AML-193 (cell line): ENCODE results near the gene SNTB2.
"Not testable (repeated sequence)": the region's sequence is repeated elsewhere in the genome, so short reads cannot be mapped to it uniquely, and the experiment has no call there.

Experiments
- DNase-seq, 2 experiments: peaks; one replicate each; lab custom pipeline; 2025; lab: John Stamatoyannopoulos, UW

The SNTB2 gene

DNA sequence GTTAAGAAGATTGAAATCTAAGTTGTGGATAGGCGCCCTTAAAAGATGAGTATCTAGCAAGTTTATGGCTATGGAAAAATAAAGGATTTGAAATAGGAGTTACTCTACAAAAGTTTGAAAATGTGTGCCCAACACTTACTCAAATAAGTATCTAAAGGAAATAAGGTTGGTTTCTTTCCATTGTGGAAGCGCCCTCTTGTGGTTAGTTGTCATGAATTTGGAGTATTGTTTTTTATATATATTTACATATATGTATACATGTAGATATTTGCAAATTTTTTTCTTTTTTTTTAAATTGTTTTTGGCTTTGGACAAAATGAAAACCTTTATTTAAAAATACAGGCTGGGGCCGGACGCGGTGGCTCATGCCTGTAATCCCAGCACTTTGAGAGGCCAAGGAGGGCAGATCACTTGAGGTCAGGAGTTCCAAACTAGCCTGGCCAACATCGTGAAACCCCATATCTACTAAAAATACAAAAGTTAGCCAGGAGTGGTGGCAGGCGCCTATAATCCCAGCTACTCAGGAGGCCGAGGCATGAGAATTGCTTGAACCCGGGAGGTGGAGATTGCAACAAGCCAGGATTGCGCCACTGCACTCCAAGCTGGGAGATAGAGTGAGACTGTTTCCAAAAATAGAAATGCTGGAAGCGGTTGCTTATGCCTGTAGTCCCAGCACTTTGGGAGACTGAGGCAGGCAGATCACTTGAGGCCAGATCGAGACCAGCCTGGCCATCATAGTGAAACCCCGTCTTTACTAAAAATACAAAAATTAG, 100.2 kb downstream of the SNTB2 start:
- peak; percentile 60 to 66 for DNase-seq

DNA sequence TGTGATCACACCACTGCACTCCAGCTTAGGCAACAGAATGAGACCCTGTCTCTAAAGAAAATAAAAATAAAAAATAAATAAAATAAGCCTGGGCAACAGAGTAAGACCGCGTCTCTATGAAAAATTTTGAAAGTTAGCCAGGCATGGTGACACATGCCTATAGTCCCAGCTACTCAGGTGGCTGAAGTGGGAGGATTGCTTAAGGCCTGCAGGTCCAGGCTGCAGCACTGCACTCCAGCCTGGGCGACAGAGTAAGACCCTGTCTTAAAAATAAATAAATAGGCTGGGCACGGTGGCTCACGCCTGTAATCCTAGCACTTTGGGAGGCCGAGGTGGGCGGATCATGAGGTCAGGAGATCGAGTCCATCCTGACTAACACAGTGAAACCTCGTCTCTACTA, 104.7 kb downstream of the SNTB2 start:
- DNase-seq = not testable (repeated sequence)

DNA sequence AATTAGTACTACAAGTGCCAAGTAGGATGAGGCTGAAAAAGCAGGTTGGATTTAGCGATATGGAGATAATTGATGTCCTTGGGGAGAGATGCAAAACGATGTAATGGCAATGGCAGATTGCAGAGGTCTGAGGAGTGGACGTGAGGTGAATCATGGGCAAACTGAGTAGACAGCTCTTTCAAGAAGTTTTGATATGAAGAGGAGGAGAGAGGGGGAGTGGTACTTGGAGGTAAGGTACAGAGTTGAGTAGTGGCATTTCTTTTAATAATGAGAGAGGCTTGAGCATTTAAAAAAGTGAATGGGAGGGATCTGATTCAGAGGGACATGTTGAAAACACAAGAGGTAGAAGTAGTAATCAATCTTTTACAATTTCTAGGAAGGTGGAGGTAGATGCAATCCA, 106.4 kb downstream of the SNTB2 start:
- DNase-seq = no peak

DNA sequence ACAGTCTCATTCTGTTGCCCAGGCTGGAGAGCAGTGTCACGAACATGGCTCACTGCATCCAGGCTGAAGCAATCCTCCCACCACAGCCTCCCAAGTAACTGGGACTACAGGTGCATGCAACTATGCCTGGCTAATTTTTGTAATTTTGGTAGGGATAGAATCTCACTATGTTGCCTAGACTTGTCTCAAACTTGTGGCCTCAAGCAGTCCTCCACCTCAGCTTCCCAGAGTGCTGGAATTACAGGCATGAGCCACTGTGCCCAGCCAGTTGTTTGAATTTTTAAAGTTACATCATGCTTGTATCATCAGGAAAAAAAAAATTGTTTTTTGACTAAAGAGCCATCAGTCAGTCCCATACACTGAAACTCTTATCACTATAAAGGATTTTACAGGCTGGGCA, 107.1 kb downstream of the SNTB2 start:
- DNase-seq = no peak

DNA sequence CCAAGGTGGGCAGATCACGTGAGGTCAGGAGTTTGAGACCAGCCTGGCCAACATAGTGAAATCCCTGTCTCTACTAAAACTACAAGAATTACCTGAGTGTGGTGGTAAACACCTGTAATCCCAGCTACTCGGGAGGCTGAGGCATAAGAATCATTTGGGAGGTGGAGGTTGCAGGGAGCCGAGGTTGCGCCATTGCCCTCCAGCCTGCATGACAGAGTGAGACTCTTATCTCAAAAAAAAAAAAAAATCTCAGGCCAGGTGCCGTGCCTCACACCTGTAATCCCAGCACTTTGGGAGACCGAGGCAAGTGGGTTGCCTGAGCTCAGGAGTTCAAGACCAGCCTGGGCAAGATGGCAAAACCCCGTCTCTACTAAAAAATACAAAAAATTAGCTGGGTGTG, 109.8 kb downstream of the SNTB2 start:
- not testable (repeated sequence) for DNase-seq

DNA sequence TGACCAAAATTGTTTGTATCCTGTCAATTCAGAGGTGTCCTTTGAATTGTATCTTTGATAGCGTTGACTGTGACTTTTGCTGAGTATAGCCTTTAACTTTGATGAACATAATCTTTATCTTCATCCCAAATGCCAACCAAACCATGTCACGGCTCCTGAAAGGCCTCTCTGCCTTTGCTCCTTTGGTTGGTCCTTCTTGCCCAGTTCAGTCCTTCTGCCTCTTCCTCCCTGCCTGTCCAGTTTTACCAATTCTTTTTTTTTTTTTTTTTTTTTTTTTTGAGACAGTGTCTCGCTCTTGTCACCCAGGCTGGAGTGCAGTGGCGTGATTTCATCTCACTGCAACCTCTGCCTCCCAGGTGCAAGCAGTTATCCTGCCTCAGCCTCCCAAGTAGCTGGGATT, 111.3 kb downstream of the SNTB2 start:
- DNase-seq = no peak

DNA sequence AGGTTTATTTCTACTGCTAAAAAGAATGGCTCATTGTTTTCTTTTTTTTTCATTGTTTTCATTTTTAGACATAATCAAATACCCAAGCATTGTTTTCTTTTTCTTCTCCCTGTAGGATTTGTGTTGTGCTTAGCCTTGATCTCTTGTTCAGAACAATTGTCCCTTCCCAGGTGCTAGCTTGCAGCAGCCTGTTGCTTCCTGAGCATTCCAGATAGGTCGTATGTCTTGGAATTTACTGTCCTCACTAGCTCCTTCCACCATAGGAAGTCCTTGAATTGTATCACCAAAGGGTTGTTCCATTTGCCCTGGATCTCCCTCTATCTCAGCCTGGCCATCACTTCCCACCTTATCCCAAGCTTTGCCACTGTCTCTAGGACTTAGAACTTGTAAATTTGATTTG, 114.2 kb downstream of the SNTB2 start:
- no peak for DNase-seq

DNA sequence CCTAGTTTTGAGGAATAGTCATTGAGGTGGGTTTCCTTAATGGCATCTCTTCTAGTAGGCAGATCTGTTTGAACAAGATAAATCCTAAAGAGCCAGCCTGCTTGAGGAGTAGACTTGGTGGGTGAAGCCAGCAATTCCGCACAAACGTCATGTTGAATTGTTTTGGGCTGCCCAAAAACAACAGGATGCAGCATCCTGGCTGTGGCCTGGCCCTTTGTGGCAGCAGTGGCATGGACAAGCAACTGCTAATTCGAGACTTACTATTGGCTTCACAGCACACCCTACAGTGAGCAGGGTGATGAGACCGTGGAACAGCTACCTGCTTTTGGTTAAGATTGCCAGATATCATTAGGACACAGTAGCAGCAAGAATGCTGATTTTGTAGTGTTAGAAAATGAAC, 114.9 kb downstream of the SNTB2 start:
- DNase-seq = no peak

DNA sequence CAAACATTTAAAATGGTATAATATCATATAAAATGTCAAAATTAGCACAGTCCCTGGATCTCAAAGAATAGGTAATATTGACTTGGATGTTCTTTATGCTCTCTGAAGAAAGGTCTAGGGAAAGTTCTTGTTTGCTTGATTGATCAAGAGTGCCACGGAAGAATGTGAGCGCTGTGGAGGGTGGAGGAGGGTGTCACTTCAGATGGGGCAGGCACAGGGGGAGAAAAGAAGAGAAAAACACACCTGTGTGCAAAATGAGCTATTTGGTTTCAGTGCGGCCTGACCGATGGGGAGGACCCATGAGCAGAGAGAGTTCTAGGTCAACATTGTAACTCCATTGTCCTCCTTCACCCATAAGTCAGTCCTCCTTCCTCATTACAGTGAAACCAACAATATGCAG, 115.3 kb downstream of the SNTB2 start:
- DNase-seq = no peak

DNA sequence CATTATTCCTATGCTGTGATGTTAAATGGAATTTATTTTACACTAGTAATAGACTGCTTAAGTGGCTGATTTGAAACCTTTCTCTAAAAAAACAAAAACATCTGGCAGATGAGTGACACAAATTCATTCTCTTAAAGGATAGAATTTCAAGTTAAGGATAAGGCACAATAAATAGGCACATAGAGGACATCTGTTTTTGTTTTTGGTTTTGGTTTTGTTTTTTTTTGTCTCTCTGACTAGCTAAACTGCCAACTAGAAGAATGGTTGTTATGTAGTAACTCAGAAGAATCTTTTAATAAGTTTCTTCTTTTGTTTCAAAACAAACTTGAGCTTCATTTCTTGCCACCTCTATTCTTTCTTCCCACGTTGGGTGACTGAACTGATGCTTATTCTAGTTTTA, 119.1 kb downstream of the SNTB2 start:
- DNase-seq = no peak

DNA sequence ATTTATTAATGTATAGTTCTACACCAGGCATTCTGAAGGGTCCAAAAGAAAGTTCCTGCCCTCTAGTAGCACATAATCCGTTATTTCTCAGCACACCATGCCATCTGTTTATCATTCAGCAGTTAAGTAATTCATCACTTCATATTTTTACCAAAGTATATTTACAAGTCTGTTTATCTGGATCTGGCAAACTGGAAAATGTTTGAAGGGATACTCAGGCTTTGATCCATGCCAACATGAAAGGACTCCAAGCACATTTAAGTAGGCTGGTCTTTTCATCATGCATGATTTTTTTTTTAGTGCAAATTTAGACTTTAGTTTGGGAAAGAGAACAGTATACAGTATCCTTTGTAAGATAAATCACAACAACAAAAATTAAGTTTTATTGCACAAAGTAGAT, 120.1 kb downstream of the SNTB2 start:
- DNase-seq = no peak

DNA sequence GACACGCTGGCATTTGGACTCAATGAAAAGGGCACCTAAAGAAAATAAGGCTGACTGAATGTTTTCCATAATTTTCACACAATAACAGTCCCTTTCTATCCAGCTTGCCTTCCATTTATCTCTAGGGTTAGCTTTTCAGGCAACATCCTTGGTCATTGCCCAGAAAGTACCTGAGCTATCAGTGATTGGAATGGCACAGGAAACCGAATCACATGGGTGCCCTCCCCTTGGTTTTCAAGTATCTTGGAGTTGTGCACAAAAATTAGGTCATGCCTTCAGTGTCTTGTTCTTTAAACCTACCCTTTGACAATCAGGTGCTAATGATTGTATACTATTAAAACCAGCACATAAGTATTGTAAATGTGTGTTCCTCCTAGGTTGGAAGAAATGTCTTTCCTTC, 120.9 kb downstream of the SNTB2 start:
- DNase-seq = no peak

DNA sequence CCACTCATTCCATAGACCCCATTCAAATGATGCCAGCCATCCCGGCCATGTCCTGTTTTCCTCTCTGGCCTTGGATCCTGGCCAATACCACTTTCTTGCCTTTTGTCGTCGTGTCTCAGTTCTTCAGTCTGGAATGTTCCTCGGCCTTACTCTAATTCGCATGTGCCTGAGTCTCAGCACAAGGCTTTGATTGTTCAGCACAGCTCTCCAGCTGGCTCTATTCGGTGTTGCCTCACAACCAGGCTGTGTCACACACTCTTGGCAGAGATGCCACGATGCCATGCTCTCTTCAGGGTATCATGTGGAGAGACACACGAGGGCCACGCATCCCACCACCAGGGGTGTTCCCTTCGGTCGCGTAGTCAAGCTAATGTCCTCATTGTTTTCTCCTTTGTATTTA, 122.4 kb downstream of the SNTB2 start:
- DNase-seq = no peak

DNA sequence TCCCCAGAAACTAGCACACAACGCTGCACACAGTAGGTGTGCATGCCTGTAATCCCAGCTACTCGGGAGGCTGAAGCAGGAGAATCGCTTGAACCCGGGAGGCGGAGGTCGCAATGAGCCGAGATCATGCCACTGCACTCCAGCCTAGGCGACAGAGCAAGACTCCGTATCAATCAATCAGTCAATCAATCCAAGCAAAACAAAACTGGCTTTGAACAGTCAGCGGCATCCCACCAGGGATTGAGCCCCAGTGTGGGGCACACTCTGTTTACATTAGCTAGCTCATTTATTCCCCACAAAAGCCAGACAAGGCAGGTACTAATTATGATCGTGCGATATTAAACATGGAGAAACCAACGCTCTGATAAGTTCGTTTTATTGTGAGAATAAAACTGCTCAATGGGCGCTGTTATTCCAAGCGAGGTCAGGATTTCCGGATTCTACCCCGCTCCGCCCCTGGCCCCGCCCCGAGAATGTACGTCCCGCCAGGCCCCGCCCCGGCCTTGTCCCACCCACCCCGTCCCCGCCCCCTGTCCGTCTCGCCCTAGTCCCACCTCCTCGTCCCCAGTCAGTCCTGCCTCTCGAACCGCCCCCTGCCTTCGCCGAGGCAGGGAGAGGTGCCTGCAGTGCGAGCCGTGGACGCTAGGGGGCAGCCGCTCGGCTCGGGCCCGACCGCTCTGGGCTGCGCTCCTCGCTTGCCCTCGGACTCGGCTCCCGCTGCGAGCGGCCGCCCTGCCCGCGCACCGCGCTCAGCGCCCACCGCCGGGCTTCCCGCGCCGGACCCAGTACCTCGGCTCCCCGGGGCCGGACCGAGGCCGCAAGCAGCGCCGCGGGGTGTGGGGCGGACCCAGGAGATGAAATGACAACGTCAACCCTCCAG, 123.9 kb downstream of the SNTB2 start, which contains the start of gene VPS4A:
VPS4A (plus strand) TSS at position 698 of the 880 bp plus-strand sequence; CDS start at position 860, 162 bp downstream.
- DNase-seq = peak; percentile 91 to 92

DNA sequence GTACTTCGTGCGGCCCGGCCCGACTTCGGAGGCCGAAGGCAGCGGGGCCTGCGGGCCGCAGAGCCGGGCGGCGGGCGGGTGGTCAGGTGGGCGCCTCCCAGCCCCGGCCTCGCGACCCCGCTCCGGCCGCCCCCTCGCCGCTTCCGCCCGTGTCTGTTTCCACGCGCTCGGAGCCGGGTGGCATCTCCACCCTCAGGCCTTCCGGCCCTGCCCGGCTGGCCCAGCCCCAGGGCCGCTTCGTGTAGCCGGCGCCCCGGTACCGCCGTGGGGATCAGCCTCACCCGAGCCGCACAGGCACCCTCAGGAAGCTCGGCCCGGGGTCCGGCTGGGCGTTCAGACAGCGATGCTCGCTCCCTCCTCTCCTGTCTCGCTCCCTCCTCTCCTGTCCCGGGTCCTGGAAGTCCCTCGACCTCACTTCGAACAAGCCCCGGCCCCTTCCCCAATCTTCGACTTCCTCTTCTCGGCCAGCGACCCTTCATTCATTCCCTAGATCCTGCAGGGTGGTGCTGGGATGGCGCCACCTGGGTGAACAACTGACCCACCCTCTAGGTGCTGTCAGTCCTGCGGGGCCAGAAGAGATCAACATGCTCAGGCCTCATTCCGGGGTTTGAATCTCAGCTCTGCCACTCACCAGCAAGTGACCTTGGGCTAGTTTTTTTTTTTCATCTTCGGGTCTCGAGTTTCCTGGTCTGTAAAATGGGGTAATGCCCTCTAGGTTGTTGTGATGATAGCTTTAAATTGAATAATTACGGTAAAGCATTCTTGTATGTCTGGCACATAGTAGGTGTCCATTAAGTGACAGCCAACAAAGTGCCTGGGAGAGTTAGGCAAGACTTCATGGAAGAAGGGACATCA, 124.8 kb downstream of the SNTB2 start:
- no peak for DNase-seq

DNA sequence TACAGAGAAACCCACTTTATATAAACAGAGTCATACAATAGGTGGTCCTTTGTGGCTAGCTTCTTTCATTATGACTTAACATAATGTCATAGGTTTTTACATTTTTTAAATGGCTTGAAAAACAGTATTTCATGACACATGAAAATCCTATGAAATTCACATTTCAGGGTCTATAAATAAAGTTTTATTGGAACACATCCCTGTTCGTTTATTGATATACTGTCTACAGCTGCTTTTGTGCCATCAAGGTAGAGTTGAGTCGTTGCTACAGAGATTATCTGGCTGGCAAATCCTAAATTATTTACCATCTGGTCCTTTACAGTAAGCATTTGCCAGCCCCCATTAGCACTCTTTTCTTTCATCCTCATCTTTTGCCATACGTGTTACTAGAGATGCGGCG, 126.5 kb downstream of the SNTB2 start:
- no peak for DNase-seq

DNA sequence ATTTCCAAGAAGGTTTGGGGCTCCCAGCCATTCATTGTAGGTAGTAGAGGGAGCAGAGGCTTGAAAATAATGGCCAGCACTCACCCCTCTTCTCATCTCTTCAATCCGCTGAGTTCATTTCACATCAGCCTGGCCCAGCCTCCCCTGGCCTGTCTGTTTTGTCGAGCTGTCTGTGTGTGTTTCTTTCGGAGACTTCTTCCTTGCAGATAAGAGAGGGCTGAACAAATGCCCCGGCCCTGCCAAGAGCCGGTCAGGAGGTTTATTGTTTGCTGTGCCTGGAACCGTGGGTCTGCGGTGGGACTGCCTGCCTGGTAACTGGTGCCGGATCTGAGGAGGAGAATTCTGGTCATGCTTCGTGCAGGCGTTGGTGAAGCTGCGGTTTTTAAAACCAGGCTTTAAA, 127.6 kb downstream of the SNTB2 start:
- DNase-seq = no peak

DNA sequence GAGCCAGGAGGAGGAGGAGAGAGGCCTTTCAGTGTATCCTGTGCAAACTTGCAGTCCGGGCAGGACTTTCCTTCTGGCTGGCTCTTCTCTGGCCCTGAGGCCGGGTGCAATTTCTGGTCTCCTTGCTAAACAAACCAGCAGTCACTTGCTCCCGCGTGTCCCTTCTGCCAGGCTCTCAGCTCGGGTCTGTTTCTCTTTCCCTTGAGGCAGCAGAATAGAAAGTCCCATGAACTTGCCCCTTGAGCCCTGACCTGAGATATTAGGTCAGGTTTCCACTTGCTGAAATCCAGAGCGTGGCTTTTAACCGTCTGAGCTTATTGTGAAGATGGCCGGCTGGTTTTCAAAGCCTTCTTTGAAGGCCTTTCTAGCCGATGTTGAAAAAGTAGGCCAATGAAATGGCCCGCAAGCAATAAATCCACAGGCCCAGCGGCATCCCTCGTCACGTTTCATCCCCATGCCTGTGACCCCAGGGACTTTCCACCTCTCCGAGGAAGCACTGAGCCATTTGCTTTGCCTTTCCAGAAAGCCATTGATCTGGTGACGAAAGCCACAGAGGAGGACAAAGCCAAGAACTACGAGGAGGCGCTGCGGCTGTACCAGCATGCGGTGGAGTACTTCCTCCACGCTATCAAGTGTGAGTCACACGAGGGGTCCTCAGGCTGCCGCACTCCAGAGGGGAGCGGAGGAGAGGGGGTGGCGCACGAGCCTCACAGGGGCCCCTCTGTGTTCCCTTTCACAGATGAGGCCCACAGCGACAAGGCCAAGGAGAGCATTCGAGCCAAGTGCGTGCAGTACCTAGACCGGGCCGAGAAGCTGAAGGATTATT, 128.7 kb downstream of the SNTB2 start:
- no peak for DNase-seq

DNA sequence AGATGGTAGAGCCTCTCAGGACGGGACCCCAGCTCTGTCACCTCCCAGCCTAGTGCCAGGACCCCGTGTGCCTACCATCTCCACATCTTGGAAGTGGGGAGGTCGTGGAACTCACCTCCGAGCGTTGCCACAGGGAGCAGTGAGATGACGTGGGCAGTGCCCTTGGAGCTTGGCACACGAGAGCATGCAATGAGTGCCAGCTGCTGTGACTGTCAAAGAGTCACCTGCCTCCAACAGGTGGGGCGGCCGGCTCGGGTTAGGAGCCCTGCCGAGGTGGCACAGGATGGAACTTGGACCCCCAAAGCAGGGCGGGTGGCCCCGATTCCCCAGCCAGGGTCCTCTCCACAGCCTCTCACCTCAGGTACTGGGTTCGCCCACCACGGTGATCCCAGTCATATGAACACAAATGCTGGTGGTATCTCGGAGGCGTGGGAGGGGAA, 129.7 kb downstream of the SNTB2 start:
- no peak for DNase-seq

DNA sequence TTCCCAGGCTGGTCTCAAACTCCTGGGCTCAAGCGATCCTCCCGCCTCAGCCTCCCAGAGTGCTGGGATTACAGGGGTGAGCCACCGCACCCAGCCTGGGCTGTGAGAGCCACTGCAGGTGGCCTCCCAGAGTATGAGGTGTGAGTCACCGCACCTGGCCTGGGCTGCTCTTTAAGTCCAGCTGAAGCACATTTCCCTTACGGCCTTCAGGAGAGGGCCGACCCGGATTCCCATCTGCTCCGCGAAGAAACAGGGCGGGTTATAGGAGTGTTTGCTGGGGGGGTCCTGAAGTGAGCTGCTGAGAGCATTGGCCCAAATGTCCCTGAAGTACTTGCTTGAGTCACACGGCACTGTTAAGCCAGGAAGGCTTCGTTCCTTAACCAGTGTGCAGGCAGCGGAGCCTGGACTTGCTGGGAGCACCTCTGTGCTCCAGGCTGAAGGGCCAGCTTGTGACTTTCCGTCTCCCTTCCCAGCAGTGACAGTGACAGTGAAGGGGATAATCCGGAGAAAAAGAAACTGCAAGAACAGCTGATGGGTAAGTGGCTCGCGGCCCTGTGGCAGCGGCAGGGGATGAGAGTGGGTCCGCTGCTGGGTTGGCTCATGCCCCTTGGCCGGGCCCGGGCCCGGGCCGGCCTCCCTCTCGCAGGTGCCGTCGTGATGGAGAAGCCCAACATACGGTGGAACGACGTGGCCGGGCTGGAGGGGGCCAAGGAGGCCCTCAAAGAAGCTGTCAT, 131.4 kb downstream of the SNTB2 start:
- DNase-seq = no peak

DNA sequence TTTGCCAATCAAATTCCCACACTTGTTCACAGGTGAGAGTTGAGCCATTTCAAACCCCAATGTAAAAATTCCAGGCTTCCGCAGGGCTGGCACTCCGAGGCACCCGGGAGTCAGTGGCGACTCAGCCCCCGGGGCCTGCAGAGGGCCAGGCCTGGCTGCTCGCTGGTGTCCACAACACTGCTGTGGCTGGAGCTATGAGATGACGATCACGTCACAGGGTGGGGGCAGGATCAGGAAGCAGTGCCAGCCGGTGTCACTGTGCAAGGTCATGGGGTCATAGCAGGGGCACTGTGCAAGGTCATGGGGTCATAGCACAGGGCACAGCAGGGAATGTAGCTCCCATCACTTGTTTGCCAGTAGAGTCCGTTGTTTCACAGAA, 131.9 kb downstream of the SNTB2 start:
- no peak for DNase-seq
